GM12865 (cell line): ENCODE measurements around the gene OSGEP.

Experiments
- DNase-seq: peaks from one replicate; pipeline ENCODE4 v3.0.0; 2010; ENCODE audit warnings: low read depth
- H3K4me3 ChIP-seq: 2 replicates; pipeline ENCODE4 v1.5.1; 2011; ENCODE audit warnings: mild to moderate bottlenecking, low read depth, low read length, control low read depth
- CTCF ChIP-seq: IDR thresholded peaks from 2 replicates; pipeline ENCODE4 v1.5.1; 2011; ENCODE audit warnings: low read length, control low read depth, low read depth, inconsistent platforms; ENCODE audit not compliant: insufficient read depth; ENCODE audit errors: missing control alignments

The OSGEP gene

DNA sequence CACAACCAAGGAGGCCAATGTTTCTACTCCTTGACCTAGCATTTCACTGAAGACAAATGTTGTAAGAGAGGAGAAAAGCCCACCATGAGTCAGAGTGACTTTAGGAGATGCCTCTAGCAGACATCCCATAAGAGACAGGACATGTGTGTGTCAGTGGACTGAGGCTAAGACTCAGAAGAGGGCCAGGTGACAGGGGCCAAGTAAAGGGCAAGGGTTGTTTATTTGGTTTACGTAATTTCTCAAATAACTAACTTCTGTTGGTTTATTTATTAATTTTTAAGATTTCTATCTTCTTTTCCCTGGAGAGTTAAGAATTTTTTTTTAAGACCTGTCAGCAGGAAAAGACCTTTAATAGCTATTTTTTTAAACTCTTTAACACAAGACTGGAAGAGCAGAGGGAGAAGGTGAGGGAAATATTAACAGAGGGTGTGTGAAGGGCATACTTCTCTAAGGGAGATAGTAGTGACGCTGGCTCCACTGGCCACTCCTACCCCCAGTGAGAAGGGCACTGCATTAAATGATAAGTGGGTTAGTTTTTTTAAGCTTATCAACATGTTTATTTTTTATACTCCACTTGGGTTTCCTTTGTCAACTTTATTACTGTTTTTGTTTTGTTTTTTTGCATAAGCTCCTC is 18.0 kb upstream of the OSGEP start:
- no peak overlapping the region for H3K4me3 ChIP-seq
- no peak for DNase-seq
- TF ChIP-seq CTCF = no peak

- DNase-seq = no peak
- TF ChIP-seq CTCF = no peak
- peak overlapping the region; percentile 84 for H3K4me3 ChIP-seq
Observed at GRCh38 chr14:20470603-20470901, 15.9 kb upstream of the OSGEP start.

DNA sequence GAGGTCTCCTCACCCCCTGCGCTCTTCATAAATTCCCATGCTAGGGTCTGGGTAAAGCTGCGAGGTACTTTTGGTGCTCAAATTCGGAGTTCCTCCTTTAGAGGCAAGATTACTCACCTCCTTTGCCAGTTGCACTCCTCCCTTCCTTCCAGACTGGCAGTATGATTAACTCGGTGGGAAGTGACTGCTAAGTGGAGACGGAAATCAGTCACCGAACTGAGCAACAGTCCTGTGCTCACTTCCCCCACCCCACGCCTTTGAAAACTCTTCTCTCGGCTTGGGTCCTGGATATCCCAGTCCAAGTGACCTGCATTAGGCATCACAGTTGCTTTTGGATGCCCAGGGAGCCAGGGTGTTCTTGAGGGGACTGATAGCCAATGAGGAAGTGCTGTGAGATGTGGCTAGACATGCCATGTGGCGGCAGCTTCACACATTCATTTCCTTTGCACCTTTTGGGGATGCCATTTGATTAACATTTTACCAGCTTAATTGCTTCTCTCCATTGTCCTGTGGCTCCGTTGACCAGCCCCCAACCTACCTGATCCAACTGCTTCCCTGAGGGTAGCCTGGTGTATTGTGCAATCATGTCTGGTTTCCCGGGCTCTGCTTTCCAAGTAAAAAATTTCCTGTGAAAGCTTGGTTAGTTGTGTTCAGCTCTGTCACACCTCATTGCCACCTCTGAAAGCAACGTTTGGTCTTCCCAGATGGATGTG is 15.4 kb upstream of the OSGEP start:
- H3K4me3 ChIP-seq = peak overlapping the region; percentile 84
- no peak for TF ChIP-seq CTCF
- peak; percentile 60 for DNase-seq

- peak within 1 kb of the TSS; percentile 84 for H3K4me3 ChIP-seq
- no peak for TF ChIP-seq CTCF
- DNase-seq = peak; percentile 96
Observed at GRCh38 chr14:20469242-20469889, 14.8 kb upstream of the OSGEP start, which contains the start of gene PNP. TSS of gene PNP (plus strand) at chr14:20469406. CDS start at chr14:20469525, 119 bp downstream.

GRCh38 chr14:20468764-20469241 is 14.2 kb upstream of the OSGEP start:
- no peak for TF ChIP-seq CTCF
- DNase-seq = no peak
- peak overlapping the region; percentile 84 for H3K4me3 ChIP-seq

DNA sequence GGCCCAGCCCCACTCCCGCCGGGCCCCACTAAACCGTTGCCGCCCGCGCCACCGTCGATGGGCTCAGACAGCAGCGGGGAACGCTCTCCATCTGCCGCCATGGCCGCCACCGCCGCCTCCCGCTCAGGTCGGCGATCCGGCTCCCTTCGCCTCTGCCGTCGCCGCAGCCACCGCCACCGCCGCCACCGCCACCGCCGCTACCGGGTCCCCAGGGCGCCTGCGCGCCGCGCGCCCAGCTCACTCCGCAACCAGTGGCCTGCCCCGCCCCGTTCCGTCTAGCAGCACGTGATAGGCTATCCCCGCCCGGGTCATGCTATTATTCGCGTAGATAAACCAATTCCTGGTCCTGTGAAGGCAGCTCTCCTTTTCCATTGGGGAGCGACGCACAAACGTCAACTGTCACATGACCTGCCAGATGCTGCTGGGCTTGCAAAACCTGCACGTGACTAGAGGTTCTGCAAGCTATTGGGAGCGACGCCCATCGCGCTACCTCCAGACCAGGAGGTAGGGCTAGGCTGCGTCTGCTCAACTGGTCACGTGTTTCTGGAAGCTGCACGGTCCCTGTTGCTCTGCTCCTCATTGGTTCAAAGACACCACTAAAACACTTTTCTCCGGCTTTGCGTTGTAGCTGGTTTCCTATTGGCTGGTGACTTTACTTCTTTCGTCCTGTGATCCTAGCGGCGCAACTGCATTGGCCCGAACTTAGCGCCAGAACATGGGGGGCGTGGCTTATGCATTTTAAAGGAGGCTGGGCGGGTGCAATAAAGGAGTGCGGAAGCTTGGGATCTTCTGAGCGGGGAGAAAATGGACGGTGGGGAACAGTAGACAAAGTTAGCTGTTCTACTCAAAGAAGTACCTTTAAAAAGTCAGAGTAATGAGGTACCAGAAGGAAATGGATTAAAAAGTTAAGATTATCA is 6.9 kb upstream of the OSGEP start, which contains the start of gene PIP4P1:
PIP4P1 (minus strand) TSS at position 210 of the 917 bp plus-strand sequence; CDS start at position 101, 109 bp downstream.
- H3K4me3 ChIP-seq = peak within 1 kb of the TSS; percentile 96
- no peak for TF ChIP-seq CTCF
- peak; percentile 100 for DNase-seq
